ENCODE results near the gene CNKSR3. TPM values are rescaled to one million over a fixed set of nuclear protein-coding genes. Genes with fewer than 3 reads are reported as not detected.

The CNKSR3 gene
- total RNA-seq, 1 donor from 2014 or later, result not detected

DNA sequence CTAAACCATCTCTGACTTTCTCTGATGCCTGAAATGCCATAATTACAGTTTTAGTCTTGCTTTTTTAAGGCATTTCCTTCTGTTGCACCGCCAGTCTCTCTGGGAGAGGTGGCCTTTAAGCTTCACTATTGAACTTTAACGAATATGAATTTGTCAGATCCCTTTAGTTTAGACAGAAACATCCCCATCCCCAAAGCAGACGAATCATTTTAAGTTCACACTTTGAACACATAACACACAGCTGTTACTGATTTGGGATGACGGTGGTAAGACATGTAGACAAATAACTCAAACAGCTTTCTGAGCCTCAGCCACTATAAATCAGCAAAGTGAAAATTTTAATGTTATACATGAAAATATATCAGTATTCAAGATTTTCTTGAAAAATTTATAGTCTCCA, 146.7 kb downstream of the CNKSR3 start:
- H3K27ac Mint-ChIP-seq, result no peak overlapping the region
- DNase-seq, result no peak
- H3K36me3 Mint-ChIP-seq (ENCODE audit: low read depth), result no peaks in the 10 kb centered on the region
- H3K9me3 Mint-ChIP-seq, result no peaks in the 10 kb centered on the region
- H3K27me3 Mint-ChIP-seq, result peaks cover 25% of the 10 kb centered on the region
- H3K4me3 Mint-ChIP-seq, result no peak overlapping the region
- intact Hi-C loops (cut with micrococcal nuclease), result no loop called here
- H3K4me1 Mint-ChIP-seq, result no peaks in the 10 kb centered on the region

DNA sequence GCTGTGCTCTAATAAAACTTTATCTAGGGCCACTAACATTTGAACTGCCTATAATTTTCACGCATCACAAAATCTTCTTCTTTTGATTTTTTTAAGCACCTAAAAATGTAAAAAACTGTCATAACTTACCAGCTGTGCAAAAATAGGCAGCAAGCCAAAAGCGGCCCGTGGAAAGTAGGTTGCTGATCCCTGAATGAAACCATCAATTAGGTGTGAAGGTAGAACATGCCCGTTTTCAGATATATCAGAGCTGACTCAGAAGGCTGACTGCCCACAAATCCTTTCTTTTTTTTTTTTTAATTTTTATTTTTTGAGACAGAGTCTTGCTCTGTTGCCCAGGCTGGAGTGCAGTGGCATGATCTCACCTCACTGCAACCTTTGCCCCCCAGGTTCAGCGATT, 149.0 kb downstream of the CNKSR3 start:
- Mint-ChIP-seq H3K9me3 (no peaks in the 10 kb centered on the region), H3K4me3 (no peak overlapping the region), H3K36me3 (ENCODE audit: low read depth) (no peaks in the 10 kb centered on the region), H3K27me3 (peaks cover 34% of the 10 kb centered on the region), H3K27ac (no peak overlapping the region), H3K4me1 (no peaks in the 10 kb centered on the region)
- no peak for DNase-seq
- intact Hi-C loops (cut with micrococcal nuclease), result no loop called here

DNA sequence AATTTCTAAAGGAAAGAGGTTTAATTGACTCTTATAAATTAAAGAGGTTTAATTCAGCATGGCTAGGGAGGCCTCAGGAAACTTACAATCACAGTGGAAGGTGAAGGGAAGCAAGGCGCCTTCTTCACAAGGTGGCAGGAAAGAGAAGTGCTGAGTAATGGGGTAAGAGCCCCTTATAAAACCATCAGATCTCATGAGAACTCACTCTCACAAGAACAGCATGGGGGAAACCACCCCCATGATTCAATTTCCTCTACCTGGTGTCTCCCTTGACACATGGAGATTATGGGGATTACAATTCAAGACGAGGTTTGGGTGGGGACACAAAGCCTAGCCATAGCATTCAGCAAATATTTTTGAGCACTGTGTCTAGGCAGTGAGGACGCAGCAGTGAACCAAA, 150.0 kb downstream of the CNKSR3 start:
- Mint-ChIP-seq H3K4me3 (no peak overlapping the region), H3K27ac (no peak overlapping the region), H3K36me3 (ENCODE audit: low read depth) (no peaks in the 10 kb centered on the region), H3K9me3 (no peaks in the 10 kb centered on the region), H3K27me3 (peaks cover 37% of the 10 kb centered on the region), H3K4me1 (no peaks in the 10 kb centered on the region)
- intact Hi-C loops (cut with micrococcal nuclease), result no loop called here
- DNase-seq, result no peak

DNA sequence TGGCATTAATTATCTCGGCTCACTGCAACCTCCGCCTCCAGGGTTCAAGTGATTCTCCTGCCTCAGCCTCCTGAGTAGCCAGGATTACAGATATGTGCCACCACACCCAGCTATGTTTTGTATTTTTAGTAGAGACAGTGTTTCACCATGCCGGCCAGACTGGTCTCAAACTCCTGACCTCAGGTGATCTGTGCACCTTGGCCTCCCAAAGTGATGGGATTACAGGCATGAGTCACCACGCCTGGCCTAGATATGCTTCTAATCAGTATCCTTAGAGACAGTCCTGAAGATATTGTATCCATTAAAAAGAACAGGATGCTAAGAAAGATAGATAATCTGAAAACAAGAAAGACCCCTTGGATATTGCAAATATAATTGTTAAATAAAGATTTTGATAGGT, 150.8 kb downstream of the CNKSR3 start:
- peaks cover 4% of the 10 kb centered on the region for H3K9me3 Mint-ChIP-seq
- no peak overlapping the region for H3K4me3 Mint-ChIP-seq
- no peak overlapping the region for H3K27ac Mint-ChIP-seq
- peaks cover 5% of the 10 kb centered on the region for H3K4me1 Mint-ChIP-seq
- H3K36me3 Mint-ChIP-seq (ENCODE audit: low read depth), result no peaks in the 10 kb centered on the region
- H3K27me3 Mint-ChIP-seq, result peaks cover 41% of the 10 kb centered on the region
- no peak for DNase-seq
- intact Hi-C loops (cut with micrococcal nuclease), result no loop called here

DNA sequence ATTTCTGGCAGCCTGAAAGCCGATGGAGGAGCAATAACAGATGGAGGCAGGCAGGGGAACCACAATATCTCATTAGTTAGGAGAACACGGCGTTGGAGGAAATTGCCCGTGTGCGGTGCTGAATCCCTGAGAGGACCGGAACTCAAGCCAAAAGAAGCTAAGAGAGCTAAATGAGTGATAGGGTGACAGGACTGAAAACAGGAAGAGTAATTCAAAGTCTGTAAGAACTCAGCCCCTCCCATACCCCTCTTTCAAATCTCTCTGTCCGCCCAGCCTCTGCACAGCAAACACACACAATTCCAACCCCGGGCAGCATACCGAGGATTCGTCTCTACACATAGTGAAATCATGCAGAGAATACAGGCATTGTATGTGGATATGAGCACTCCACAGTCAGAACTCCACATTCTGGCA, 151.3 kb downstream of the CNKSR3 start:
- Mint-ChIP-seq H3K4me3 (no peak overlapping the region), H3K9me3 (peaks cover 9% of the 10 kb centered on the region), H3K36me3 (ENCODE audit: low read depth) (no peaks in the 10 kb centered on the region), H3K27me3 (peaks cover 45% of the 10 kb centered on the region), H3K27ac (no peak overlapping the region), H3K4me1 (peaks cover 9% of the 10 kb centered on the region)
- intact Hi-C loops (cut with micrococcal nuclease), result no loop called here
- DNase-seq, result no peak

DNA sequence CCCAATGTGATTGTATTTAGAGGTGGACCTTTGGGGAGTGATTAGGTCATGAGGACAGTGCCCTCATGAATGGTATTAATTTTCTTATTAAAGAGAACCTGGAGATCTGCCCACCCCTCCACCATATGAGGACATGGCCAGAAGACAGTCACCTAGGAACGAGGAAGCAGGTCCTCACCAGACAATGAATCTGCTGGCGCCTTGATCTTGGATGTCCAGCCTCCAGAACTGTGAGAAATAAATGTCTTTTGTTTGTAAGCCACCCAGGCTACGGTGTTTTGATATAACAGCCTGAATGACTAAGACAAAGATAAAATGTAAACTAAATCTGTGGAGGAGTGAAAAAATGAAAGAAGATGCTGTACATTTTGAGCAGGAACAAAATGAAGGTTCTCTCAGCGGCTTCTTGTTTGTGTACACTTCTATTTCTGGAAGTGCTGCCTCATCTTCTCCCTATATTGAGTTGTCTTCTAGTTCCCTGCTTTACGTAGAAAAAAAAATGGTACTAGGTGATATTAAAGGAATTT, 152.4 kb downstream of the CNKSR3 start:
- peaks cover 11% of the 10 kb centered on the region for H3K4me1 Mint-ChIP-seq
- H3K36me3 Mint-ChIP-seq (ENCODE audit: low read depth), result no peaks in the 10 kb centered on the region
- H3K9me3 Mint-ChIP-seq, result peaks cover 12% of the 10 kb centered on the region
- H3K4me3 Mint-ChIP-seq, result no peak overlapping the region
- intact Hi-C loops (cut with micrococcal nuclease), result no loop called here
- no peak for DNase-seq
- no peak overlapping the region for H3K27ac Mint-ChIP-seq
- H3K27me3 Mint-ChIP-seq, result peaks cover 45% of the 10 kb centered on the region

DNA sequence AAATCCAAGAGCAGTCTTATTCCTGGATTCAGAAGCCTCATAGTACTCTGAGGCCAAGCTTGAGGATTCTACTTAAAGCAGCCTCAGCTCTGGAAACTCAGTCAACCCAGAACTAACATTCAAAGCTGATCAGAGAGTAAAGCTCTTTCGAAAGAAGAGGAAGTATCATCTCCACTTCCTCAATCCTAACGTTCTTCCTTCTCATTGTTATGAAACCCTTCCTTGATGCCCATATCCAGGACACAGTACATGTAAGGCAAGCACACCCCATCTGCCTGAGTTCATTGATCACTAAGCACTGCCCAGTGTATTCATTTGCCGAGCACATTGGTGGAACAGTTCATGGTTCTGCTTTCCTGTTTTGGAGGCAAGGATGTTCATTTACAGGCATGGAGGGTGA, 153.8 kb downstream of the CNKSR3 start, which contains the start of gene IPCEF1:
IPCEF1 (minus strand) TSS at position 114 of the 400 bp plus-strand sequence. CDS start 90,856 bp downstream, outside the sequence.
- Mint-ChIP-seq H3K4me3 (no peak within 1 kb of the TSS), H3K4me1 (peaks cover 14% of the 10 kb centered on the region)
- intact Hi-C loops (cut with micrococcal nuclease), result no loop called here

DNA sequence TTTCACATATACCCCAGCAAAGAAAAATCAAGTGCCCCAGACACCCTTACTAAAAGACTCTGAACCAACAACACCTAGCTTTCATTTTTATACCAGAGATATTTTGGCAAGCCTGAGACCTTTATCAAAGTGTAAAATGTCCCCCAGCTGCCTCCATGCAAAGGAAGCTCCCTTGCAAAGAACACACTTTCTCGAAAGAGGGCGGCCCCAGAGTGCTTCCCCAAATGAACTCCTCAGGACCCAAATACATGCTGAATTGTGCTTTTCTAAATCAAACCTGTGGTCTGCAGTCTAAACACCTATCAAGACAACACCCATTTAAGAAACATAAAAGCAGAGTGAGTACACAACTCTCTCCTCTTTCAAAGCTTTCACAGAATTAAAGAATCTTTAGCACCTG, 154.4 kb downstream of the CNKSR3 start:
- Mint-ChIP-seq H3K27ac (no peak overlapping the region), H3K4me1 (peaks cover 14% of the 10 kb centered on the region), H3K9me3 (peaks cover 12% of the 10 kb centered on the region), H3K36me3 (ENCODE audit: low read depth) (no peaks in the 10 kb centered on the region), H3K27me3 (peaks cover 45% of the 10 kb centered on the region), H3K4me3 (no peak overlapping the region)
- intact Hi-C loops (cut with micrococcal nuclease), result no loop called here
- DNase-seq, result no peak

More for the DNA sequence above, 153.8 kb downstream of the CNKSR3 start, which contains the start of gene IPCEF1:
- no peak within 1 kb of the TSS for H3K27ac Mint-ChIP-seq
- H3K36me3 Mint-ChIP-seq (ENCODE audit: low read depth), result no peaks in the 10 kb centered on the region
- peaks cover 44% of the 10 kb centered on the region for H3K27me3 Mint-ChIP-seq
- no peak for DNase-seq
- H3K9me3 Mint-ChIP-seq, result peaks cover 12% of the 10 kb centered on the region

DNA sequence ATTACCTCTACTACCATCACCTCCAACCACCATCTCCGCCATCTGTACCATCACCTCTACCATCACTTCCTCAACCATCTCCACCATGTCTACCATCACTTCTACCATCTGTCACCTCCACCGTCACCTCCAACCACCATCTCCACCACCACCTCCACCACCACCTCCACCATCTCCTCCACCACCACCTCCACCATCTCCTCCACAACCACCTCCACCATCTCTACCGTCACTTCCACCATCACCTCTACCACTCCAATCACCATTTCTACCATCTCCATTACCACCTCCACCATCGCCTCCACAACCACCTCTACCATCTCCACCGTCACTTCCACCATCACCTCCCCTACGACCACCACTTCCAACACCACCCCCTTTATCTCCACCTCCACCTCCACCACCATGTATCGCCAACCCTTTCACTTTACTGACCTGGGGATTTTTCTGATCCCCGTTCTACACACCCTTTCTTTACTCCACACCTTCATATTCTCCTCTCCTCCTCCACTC, 156.2 kb downstream of the CNKSR3 start:
- intact Hi-C loops (cut with micrococcal nuclease), result loop anchor here (5.0 kb wide), 5 partner anchors 37 to 197 kb away; no protein-coding TSS in a partner anchor
- no peaks in the 10 kb centered on the region for H3K36me3 Mint-ChIP-seq (ENCODE audit: low read depth)
- peaks cover 14% of the 10 kb centered on the region for H3K4me1 Mint-ChIP-seq
- peaks cover 12% of the 10 kb centered on the region for H3K9me3 Mint-ChIP-seq
- H3K4me3 Mint-ChIP-seq, result no peak overlapping the region
- DNase-seq, result no peak
- H3K27me3 Mint-ChIP-seq, result peaks cover 42% of the 10 kb centered on the region
- H3K27ac Mint-ChIP-seq, result no peak overlapping the region

DNA sequence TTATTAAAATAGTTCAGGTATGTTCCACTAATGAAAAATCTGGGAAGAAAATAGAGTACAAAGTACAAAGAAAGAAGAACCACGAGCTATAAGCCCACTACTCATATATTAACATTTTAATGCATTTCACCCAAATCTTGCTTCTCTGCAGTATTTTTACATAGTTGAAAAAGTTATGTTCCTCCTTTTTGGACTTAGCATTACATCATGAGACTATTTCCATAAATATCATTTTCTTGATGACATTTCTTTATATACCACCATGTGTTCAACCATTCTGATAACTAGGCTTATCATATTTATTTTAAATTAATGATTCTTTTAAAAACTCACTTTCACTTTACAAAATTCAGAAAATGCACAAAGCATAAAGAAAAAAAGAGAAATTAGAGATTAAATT, 156.9 kb downstream of the CNKSR3 start:
- Mint-ChIP-seq H3K36me3 (ENCODE audit: low read depth) (no peaks in the 10 kb centered on the region), H3K9me3 (peaks cover 12% of the 10 kb centered on the region), H3K27me3 (peaks cover 37% of the 10 kb centered on the region), H3K4me3 (no peak overlapping the region), H3K4me1 (peaks cover 14% of the 10 kb centered on the region), H3K27ac (no peak overlapping the region)
- intact Hi-C loops (cut with micrococcal nuclease), result loop anchor here (2.0 to 5.0 kb wide), 6 partner anchors 36 to 196 kb away; no protein-coding TSS in a partner anchor
- no peak for DNase-seq

DNA sequence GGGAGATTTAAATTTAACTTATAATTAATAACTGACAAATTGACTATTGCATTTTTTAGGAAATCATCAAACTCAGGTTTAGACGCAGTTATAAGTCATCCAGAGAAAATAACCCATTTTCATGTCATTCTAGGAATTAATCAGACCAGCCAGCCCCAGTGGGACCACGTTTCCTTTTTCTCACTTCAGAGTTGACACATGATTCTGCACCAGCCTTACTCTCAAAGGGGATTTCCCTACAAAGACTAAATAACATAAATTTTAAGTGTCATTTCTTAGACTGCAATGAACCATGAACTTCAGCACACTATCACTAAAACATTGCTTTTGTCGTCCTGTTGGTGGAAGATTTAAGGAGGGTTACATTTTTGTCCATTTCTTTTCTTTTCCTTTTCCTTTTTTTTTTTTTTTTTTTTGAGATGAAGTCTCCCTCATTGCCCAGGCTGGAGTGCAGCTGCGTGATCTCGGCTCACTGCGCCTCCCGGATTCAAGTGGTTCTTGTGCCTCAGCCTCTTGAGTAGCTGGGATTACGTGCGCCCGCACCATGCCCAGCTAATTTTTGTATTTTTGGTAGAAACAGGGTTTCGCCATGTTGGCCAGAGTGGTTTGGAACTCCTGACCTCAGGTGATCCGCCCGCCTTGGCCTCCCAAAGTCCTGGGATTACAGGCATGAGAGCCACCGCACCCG, 157.4 kb downstream of the CNKSR3 start:
- no peak for DNase-seq
- peaks cover 12% of the 10 kb centered on the region for H3K9me3 Mint-ChIP-seq
- intact Hi-C loops (cut with micrococcal nuclease), result loop anchor here (2.0 to 5.0 kb wide), 6 partner anchors 36 to 196 kb away; no protein-coding TSS in a partner anchor
- H3K4me3 Mint-ChIP-seq, result no peak overlapping the region
- H3K27ac Mint-ChIP-seq, result no peak overlapping the region
- no peaks in the 10 kb centered on the region for H3K36me3 Mint-ChIP-seq (ENCODE audit: low read depth)
- peaks cover 33% of the 10 kb centered on the region for H3K27me3 Mint-ChIP-seq
- peaks cover 14% of the 10 kb centered on the region for H3K4me1 Mint-ChIP-seq

DNA sequence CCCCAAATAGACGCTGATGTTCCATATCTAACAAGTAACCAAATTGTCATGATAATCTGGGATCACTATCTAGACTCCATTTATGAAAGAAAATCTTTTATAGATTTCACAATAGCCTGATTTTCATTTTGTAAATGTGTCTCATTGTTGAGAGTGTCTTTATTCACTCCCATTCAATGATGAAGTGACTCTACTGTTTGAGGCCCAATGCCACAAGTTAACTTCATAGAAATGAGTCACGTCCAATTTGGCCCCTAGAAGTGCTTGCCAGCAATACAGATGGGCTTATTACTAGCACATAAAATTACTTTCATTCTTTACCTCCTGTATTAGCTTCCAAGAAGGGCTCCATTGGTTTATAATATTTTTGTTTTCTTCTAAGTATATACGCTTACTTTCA, 160.2 kb downstream of the CNKSR3 start:
- H3K27ac Mint-ChIP-seq, result no peak overlapping the region
- intact Hi-C loops (cut with micrococcal nuclease), result loop anchor here (5.0 kb wide), 5 partner anchors 33 to 193 kb away; no protein-coding TSS in a partner anchor
- no peak for DNase-seq
- peaks cover 23% of the 10 kb centered on the region for H3K27me3 Mint-ChIP-seq
- no peaks in the 10 kb centered on the region for H3K36me3 Mint-ChIP-seq (ENCODE audit: low read depth)
- peaks cover 14% of the 10 kb centered on the region for H3K4me1 Mint-ChIP-seq
- no peak overlapping the region for H3K4me3 Mint-ChIP-seq
- H3K9me3 Mint-ChIP-seq, result peaks cover 15% of the 10 kb centered on the region

DNA sequence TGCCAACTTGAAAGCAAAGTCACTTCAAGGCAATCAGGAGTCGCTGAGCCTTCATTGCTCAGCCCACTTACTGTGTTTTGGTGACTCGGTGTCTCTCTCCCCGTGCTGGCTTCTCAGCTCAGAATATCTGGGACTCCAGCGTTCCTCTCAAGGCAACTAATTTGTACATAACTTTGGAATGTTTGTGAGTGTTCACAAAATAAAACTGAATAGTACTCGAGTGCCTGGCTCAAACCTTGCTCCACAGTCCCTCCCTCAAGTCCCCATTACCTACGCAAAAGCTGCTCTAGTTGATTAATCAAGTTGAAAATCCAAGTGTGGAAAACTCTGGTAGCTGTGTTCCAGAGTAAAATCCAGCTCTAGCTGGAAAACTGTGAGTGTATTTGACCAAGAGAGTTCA, 162.5 kb downstream of the CNKSR3 start:
- Mint-ChIP-seq H3K36me3 (ENCODE audit: low read depth) (no peaks in the 10 kb centered on the region), H3K27ac (no peak overlapping the region), H3K9me3 (peaks cover 4% of the 10 kb centered on the region), H3K27me3 (peaks cover 17% of the 10 kb centered on the region), H3K4me1 (peaks cover 2% of the 10 kb centered on the region), H3K4me3 (no peak overlapping the region)
- intact Hi-C loops (cut with micrococcal nuclease), result no loop called here
- DNase-seq, result no peak

DNA sequence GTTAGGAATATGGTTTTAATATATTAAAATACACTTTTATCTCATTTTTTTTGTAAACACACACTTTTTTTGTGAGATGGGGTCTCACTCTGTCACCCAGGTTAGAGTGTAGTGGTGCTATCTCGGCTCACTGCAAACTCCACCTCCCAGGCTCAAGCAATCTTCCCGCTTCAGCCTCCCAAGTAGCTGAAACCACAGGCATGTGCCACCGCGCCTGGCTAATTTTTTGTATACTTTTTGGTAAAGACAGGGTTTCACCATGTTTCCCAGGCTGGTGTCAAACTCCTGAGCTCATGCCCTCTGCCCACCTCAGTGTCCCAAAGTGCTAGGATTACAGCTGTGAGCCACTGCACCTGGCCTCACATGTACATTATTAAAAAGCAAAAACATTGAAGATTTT, 164.7 kb downstream of the CNKSR3 start:
- Mint-ChIP-seq H3K27me3 (peaks cover 14% of the 10 kb centered on the region), H3K9me3 (peaks cover 4% of the 10 kb centered on the region), H3K4me3 (no peak overlapping the region), H3K36me3 (ENCODE audit: low read depth) (no peaks in the 10 kb centered on the region), H3K27ac (no peak overlapping the region), H3K4me1 (no peaks in the 10 kb centered on the region)
- intact Hi-C loops (cut with micrococcal nuclease), result no loop called here
- no peak for DNase-seq
